ENCODE data around the gene PARD3B.

DNA sequence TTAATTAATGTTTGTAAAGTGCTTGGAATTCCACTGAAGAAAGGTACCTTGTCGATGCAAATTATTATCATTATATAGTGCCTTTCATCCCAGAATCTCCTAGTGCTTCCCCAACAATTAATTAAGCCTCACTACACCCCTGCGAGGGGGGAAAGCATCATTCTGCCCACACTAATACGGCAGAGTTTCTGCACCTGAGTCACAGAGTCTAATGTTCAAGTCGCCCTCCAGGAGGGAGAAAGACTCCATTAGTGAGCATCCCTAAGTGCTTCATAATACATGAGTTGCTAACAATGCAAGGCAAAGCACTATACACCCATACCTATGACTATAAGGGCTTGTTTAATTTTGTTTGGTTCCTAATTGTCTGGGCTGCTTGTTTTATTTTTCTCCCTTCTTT, 1111.7 kb downstream of the PARD3B start:
- TF ChIP-seq, protein P1, sequence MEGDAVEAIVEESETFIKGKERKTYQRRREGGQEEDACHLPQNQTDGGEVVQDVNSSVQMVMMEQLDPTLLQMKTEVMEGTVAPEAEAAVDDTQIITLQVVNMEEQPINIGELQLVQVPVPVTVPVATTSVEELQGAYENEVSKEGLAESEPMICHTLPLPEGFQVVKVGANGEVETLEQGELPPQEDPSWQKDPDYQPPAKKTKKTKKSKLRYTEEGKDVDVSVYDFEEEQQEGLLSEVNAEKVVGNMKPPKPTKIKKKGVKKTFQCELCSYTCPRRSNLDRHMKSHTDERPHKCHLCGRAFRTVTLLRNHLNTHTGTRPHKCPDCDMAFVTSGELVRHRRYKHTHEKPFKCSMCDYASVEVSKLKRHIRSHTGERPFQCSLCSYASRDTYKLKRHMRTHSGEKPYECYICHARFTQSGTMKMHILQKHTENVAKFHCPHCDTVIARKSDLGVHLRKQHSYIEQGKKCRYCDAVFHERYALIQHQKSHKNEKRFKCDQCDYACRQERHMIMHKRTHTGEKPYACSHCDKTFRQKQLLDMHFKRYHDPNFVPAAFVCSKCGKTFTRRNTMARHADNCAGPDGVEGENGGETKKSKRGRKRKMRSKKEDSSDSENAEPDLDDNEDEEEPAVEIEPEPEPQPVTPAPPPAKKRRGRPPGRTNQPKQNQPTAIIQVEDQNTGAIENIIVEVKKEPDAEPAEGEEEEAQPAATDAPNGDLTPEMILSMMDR (IDR thresholded peaks at IDR 0.05; ENCODE audit: insufficient read depth, low read length, poor library complexity, severe bottlenecking), result no peak
- no peak for TF ChIP-seq EZH2phosphoT487 (conservative IDR thresholded peaks at IDR 0.05; ENCODE audit: low read length)

All from SU-DHL-6 (cell line).